Measurements from ENCODE around the gene ACADVL.
A peak's percentile ranks its signal among the peaks of the same experiment; 100 is the strongest.

Gene ACADVL

GRCh38 chr17:7234083-7234951, 14.6 kb downstream of the ACADVL start, which contains the start of gene DVL2:
TSS of gene DVL2 (minus strand) at chr17:7234517. CDS start at chr17:7234262, 255 bp downstream.
- Histone ChIP-seq H3K36me3 (ENCODE audit: insufficient read depth, low read length) (peaks cover 56% of the 10 kb centered on the region), H3K4me2 (ENCODE audit: low read length) (peak within 1 kb of the TSS; percentile 75), H4K20me1 (ENCODE audit: insufficient read depth, low read length) (no peaks in the 10 kb centered on the region), H3K27me3 (ENCODE audit: insufficient read depth, low read length) (no peaks in the 10 kb centered on the region), H3K9me2 (ENCODE audit: low read depth, low read length) (no peaks in the 10 kb centered on the region), H3K9me3 (ENCODE audit: low read length) (no peaks in the 10 kb centered on the region), H3K79me2 (ENCODE audit: insufficient read depth, low read length) (peaks cover 30% of the 10 kb centered on the region), H3K4me1 (ENCODE audit: insufficient read depth, low read length, severe bottlenecking) (peaks cover 41% of the 10 kb centered on the region), H3K27ac (ENCODE audit: low read depth, low read length, poor library complexity, severe bottlenecking) (peak within 1 kb of the TSS; percentile 78), H3K4me3 (ENCODE audit: low read depth, low read length, poor library complexity, severe bottlenecking) (peak within 1 kb of the TSS; percentile 83), H3F3A (ENCODE audit: insufficient read depth, low read length) (no peaks in the 10 kb centered on the region), H2AFZ (ENCODE audit: low read length) (no peak within 1 kb of the TSS), H3K9ac (ENCODE audit: low read length) (peak within 1 kb of the TSS; percentile 91)
- TF ChIP-seq EZH2 (IDR thresholded peaks at IDR 0.05; ENCODE audit: borderline replicate concordance, low read length), result no peak

DNA sequence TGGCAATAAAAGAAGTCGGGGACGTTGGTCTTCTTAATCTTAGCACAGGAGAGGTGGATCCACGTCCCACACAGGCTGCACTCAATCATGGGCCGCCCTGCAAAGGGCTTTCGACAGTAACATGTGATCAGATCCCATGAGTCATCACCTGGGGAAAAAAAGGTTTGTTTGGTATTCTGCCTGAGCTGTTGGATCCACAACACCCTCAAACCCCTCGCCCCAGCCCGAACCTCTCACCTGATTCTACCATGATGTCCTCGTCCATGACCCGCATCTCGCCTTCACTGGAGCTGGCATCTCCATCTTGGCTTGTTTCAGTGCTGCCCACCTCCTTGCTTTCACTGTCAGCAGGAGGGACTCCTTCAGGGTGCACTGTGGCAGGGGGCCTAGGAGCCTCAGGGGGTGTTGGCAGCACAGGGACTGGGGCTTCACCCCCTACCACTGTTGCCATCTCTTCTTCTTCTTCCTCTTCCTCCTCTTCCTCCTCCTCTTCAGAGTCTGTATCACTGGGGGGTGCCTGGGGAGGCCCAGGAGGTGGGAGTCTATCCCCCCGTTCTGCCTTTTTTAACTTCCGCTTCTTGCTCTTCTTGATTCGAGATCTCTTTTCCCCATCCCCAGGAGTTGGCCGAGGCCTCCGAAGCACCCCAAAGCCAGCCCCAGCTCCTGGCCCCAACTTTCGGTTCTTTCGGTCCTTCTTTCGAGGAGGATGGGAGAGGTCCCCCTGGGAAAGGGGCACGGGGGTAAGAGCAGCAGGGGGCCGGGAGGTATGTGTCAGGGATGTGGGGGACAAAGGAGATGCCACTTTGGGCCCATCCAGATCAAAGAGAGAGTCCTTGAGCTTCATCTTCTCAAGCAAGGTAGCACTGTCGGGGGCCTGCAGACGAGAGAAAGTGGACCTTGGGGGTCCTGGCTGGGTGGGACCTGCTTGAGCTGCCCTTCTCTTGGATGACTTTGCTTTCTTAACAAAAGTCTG, 16.2 kb downstream of the ACADVL start:
- H3K9me2 ChIP-seq (ENCODE audit: low read depth, low read length), result no peaks in the 10 kb centered on the region
- H3K4me3 ChIP-seq (ENCODE audit: low read depth, low read length, poor library complexity, severe bottlenecking), result no peak overlapping the region
- TF ChIP-seq EZH2 (IDR thresholded peaks at IDR 0.05; ENCODE audit: borderline replicate concordance, low read length), result no peak
- H3K9me3 ChIP-seq (ENCODE audit: low read length), result no peaks in the 10 kb centered on the region
- H3K36me3 ChIP-seq (ENCODE audit: insufficient read depth, low read length), result peaks cover 51% of the 10 kb centered on the region
- H3K4me2 ChIP-seq (ENCODE audit: low read length), result peak overlapping the region; percentile 75; the same call in 1 of the 2 replicates
- H3K4me1 ChIP-seq (ENCODE audit: insufficient read depth, low read length, severe bottlenecking), result peaks cover 54% of the 10 kb centered on the region
- no peaks in the 10 kb centered on the region for H4K20me1 ChIP-seq (ENCODE audit: insufficient read depth, low read length)
- H3K27me3 ChIP-seq (ENCODE audit: insufficient read depth, low read length), result no peaks in the 10 kb centered on the region
- H3K79me2 ChIP-seq (ENCODE audit: insufficient read depth, low read length), result peaks cover 30% of the 10 kb centered on the region
- H2AFZ ChIP-seq (ENCODE audit: low read length), result no peak overlapping the region
- no peak overlapping the region; the same call in 1 of the 2 replicates for H3K9ac ChIP-seq (ENCODE audit: low read length)
- H3F3A ChIP-seq (ENCODE audit: insufficient read depth, low read length), result 0 out of 2 replicates have a peak, but pooled peaks cover 6% of the 10 kb centered on the region
- H3K27ac ChIP-seq (ENCODE audit: low read depth, low read length, poor library complexity, severe bottlenecking), result peak overlapping the region; percentile 78

- peaks cover 27% of the 10 kb centered on the region for H3K79me2 ChIP-seq (ENCODE audit: insufficient read depth, low read length)
- H3K4me1 ChIP-seq (ENCODE audit: insufficient read depth, low read length, severe bottlenecking), result peaks cover 60% of the 10 kb centered on the region
- peak overlapping the region; percentile 63; the same call in 1 of the 2 replicates for H3K4me2 ChIP-seq (ENCODE audit: low read length)
- H3K4me3 ChIP-seq (ENCODE audit: low read depth, low read length, poor library complexity, severe bottlenecking), result no peak overlapping the region
- H3K9me3 ChIP-seq (ENCODE audit: low read length), result no peaks in the 10 kb centered on the region
- 0 out of 2 replicates have a peak, but pooled peaks cover 10% of the 10 kb centered on the region for H3F3A ChIP-seq (ENCODE audit: insufficient read depth, low read length)
- no peak overlapping the region for H2AFZ ChIP-seq (ENCODE audit: low read length)
- H3K27me3 ChIP-seq (ENCODE audit: insufficient read depth, low read length), result no peaks in the 10 kb centered on the region
- H3K36me3 ChIP-seq (ENCODE audit: insufficient read depth, low read length), result peaks cover 51% of the 10 kb centered on the region
- peak overlapping the region; percentile 100; the same call in 1 of the 2 replicates for H3K9ac ChIP-seq (ENCODE audit: low read length)
- H4K20me1 ChIP-seq (ENCODE audit: insufficient read depth, low read length), result no peaks in the 10 kb centered on the region
- TF ChIP-seq EZH2 (IDR thresholded peaks at IDR 0.05; ENCODE audit: borderline replicate concordance, low read length) (no peak), CTCF (IDR thresholded peaks at IDR 0.05; ENCODE audit: low read length) (no peak)
- peak overlapping the region; percentile 46 for H3K27ac ChIP-seq (ENCODE audit: low read depth, low read length, poor library complexity, severe bottlenecking)
- H3K9me2 ChIP-seq (ENCODE audit: low read depth, low read length), result no peaks in the 10 kb centered on the region
Observed at GRCh38 chr17:7236808-7237207, 17.1 kb downstream of the ACADVL start.

Data from OCI-LY1 (cell line).